A549 (cell line): ENCODE measurements around the gene CCDC102B. TPM values are rescaled to one million over a fixed set of nuclear protein-coding genes. Genes with fewer than 3 reads are reported as not detected.
"Not testable (repeated sequence)": the region's sequence is repeated elsewhere in the genome, so short reads cannot be mapped to it uniquely, and the experiment has no call there.

ENCODE experiments used
- ATAC-seq, 2 experiments: fragments of 200-7000 bp in 1 of 2; fragments of >200 bp in 1 of 2; cut with Nextera tagmentation in 1 of 2; cut with Tn5 transposase in 1 of 2; 3 replicates each; pipeline versions ENCODE4 v1.8.0 to v1.9.1; 2018 to 2020; ENCODE audit warnings: mild to moderate bottlenecking in 1 of 2, moderate library complexity in 1 of 2
- CTCF ChIA-PET: fragments of 300-600 bp; sonication (Branson Sonifier 250); formaldehyde crosslinking; extraction: SDS; loops from one replicate; lab custom pipeline; 2021; ENCODE audit warnings: antibody characterized with exemption, inconsistent platforms; lab: Yijun Ruan, JAX
- POLR2A ChIA-PET: fragments of 350-600 bp; formaldehyde crosslinking; extraction: SDS; loops from one replicate; lab custom pipeline; 2021; ENCODE audit warnings: antibody characterized with exemption, inconsistent platforms; lab: Yijun Ruan, JAX
- DNase-seq, 2 experiments: peaks; one replicate each; pipeline versions ENCODE4 v3.0.0 to v3.0.0-alpha.2; 2011 to 2016; ENCODE audit warnings: low read depth in 1 of 2, low spot score in 1 of 2
- FAIRE-seq: peaks from 2 replicates; lab custom pipeline; 2011; peaks lifted over from hg19 to GRCh38; lab: Jason Lieb, UNC
- H3K27ac ChIP-seq, 2 experiments: fragments of >200 bp; sonication (Bioruptor Twin); formaldehyde crosslinking; 3 replicates each; pipeline ENCODE4 v1.5.1; 2016 to 2017
- H3K4me1 ChIP-seq: fragments of >200 bp; sonication (Bioruptor Twin); formaldehyde crosslinking; 3 replicates; pipeline ENCODE4 v1.6.1; 2016
- H3K4me2 ChIP-seq: fragments of >200 bp; sonication (Bioruptor Twin); formaldehyde crosslinking; 3 replicates; pipeline ENCODE4 v1.6.1; 2016
- H3K4me3 ChIP-seq: fragments of >200 bp; sonication (Bioruptor Twin); formaldehyde crosslinking; 3 replicates; pipeline ENCODE4 v1.5.1; 2016
- H3K9me3 ChIP-seq: fragments of >200 bp; sonication (Bioruptor Twin); formaldehyde crosslinking; 3 replicates; pipeline ENCODE4 v1.6.1; 2016
- BHLHE40 ChIP-seq: IDR thresholded peaks from 2 replicates; pipeline ENCODE4 v1.6.1; 2012; ENCODE audit warnings: low read depth, low read length, inconsistent platforms
- CBX2 ChIP-seq: fragments of 200-600 bp; sonication (generic); IDR thresholded peaks from 2 replicates; pipeline ENCODE4 v1.6.1; 2016; ENCODE audit warnings: low read depth, mild to moderate bottlenecking, borderline replicate concordance
- CBX8 ChIP-seq: fragments of 200-600 bp; sonication (generic); IDR thresholded peaks from 2 replicates; pipeline ENCODE4 v1.6.1; 2016
- CHD2 ChIP-seq: fragments of 150-350 bp; IDR thresholded peaks from 2 replicates; pipeline ENCODE4 v1.6.1; 2014; ENCODE audit warnings: low read length; ENCODE audit not compliant: partially characterized antibody
- CHD4 ChIP-seq: fragments of 200-600 bp; sonication (generic); IDR thresholded peaks from 2 replicates; pipeline ENCODE4 v1.6.1; 2016; ENCODE audit warnings: antibody characterized with exemption, mild to moderate bottlenecking, borderline replicate concordance
- ESRRA ChIP-seq: fragments of 150-350 bp; IDR thresholded peaks from 2 replicates; pipeline ENCODE4 v1.6.1; 2014; ENCODE audit warnings: mild to moderate bottlenecking, low read length, borderline replicate concordance
- FOSL2 ChIP-seq, 2 experiments: fragments of 450-650 bp in 1 of 2; fragments of >200 bp in 1 of 2; sonication (Bioruptor Twin) in 1 of 2; formaldehyde crosslinking; IDR thresholded peaks; 2 replicates each; pipeline versions ENCODE4 v1.5.0 to v1.6.1; 2016 to 2020; ENCODE audit warnings: mild to moderate bottlenecking in 1 of 2, moderate library complexity in 1 of 2
- HEYL ChIP-seq: fragments of 250-450 bp; sonication (Bioruptor Pico); IDR thresholded peaks from 2 replicates; pipeline ENCODE4 v1.8.0; 2021; ENCODE audit warnings: mild to moderate bottlenecking, moderate library complexity
- HOXB5 ChIP-seq: fragments of 250-450 bp; sonication (Bioruptor Pico); IDR thresholded peaks from 2 replicates; pipeline ENCODE4 v1.5.0; 2020; ENCODE audit warnings: mild to moderate bottlenecking, moderate library complexity
- JUNB ChIP-seq: fragments of >200 bp; sonication (Bioruptor Twin); formaldehyde crosslinking; IDR thresholded peaks from 2 replicates; pipeline ENCODE4 v1.6.1; 2016
- KDM1A ChIP-seq: fragments of 200-600 bp; sonication (generic); IDR thresholded peaks from 2 replicates; pipeline ENCODE4 v1.6.1; 2016; ENCODE audit warnings: low read depth, mild to moderate bottlenecking
- MAFK ChIP-seq: fragments of 450-650 bp; IDR thresholded peaks from 2 replicates; pipeline ENCODE4 v1.6.1; 2014; ENCODE audit not compliant: partially characterized antibody
- MAZ ChIP-seq: fragments of 150-350 bp; IDR thresholded peaks from 2 replicates; pipeline ENCODE4 v1.6.1; 2014; ENCODE audit warnings: antibody characterized with exemption, low read depth, low read length, borderline replicate concordance
- MYC ChIP-seq: IDR thresholded peaks from 2 replicates; pipeline ENCODE4 v1.6.1; 2012; ENCODE audit warnings: mild to moderate bottlenecking, inconsistent platforms, low read length, improper control_type of control experiment, borderline replicate concordance
- NFE2L2 ChIP-seq: fragments of 150-350 bp; conservative IDR thresholded peaks from 2 replicates; pipeline ENCODE4 v1.6.1; 2014; ENCODE audit warnings: low read length
- NR3C1 ChIP-seq: fragments of >200 bp; sonication (Bioruptor Twin); formaldehyde crosslinking; IDR thresholded peaks from 3 replicates; pipeline ENCODE4 v1.6.1; 2017
- POLR2AphosphoS2 ChIP-seq: conservative IDR thresholded peaks from 2 replicates; pipeline ENCODE4 v1.6.1; 2012; ENCODE audit warnings: low read length, improper control_type of control experiment, inconsistent platforms
- RCOR1 ChIP-seq: fragments of 150-350 bp; IDR thresholded peaks from 2 replicates; pipeline ENCODE4 v1.6.1; 2014; ENCODE audit warnings: antibody characterized with exemption, low read length, low read depth
- SMC3 ChIP-seq: fragments of >200 bp; sonication (Bioruptor Twin); formaldehyde crosslinking; IDR thresholded peaks from 3 replicates; pipeline ENCODE4 v1.6.1; 2018; ENCODE audit warnings: inconsistent platforms
- ZFP36 ChIP-seq: fragments of 450-650 bp; IDR thresholded peaks from 2 replicates; pipeline ENCODE4 v1.6.1; 2014; ENCODE audit warnings: borderline replicate concordance; ENCODE audit not compliant: partially characterized antibody
- ZSCAN20 ChIP-seq: fragments of 250-450 bp; sonication (Bioruptor Pico); IDR thresholded peaks from 2 replicates; pipeline ENCODE4 v1.8.0; 2022; ENCODE audit warnings: mild to moderate bottlenecking, moderate library complexity
- WGBS: methylation state at CpG from one replicate; pipeline ENCODE4 v1.1.6; 2017; ENCODE audit errors: missing lambda C conversion rate; 5-methylcytosine and 5-hydroxymethylcytosine counted together
- polyA plus RNA-seq, 4 experiments: library from polyadenylated mRNA; depleted of rRNA in 3 of 4; stranded (reverse); fragments of >200 nt; fragmentation: RNase III in 1 of 4; extraction: RNeasy Plus Mini Kit Qiagen cat#74134 plus additional on column Dnase treatment in 1 of 4; gene quantifications; 2 replicates in 3 of 4; 3 replicates in 1 of 4; pipeline ENCODE4 v1.2.3, GENCODE V29; 2011 to 2017
- TF ChIP-seq, protein P1 (sequence below): fragments of >200 bp; sonication (Bioruptor Twin); formaldehyde crosslinking; IDR thresholded peaks from 2 replicates; pipeline ENCODE4 v1.6.1; 2016
- TF ChIP-seq, protein P2 (sequence below): fragments of >200 bp; sonication (Bioruptor Twin); formaldehyde crosslinking; IDR thresholded peaks from 3 replicates; pipeline ENCODE4 v1.5.1; 2016
- TF ChIP-seq, protein P3 (sequence below): fragments of 200-600 bp; sonication (generic); IDR thresholded peaks from 2 replicates; pipeline ENCODE4 v1.6.1; 2016; ENCODE audit warnings: antibody characterized with exemption, mild to moderate bottlenecking, moderate library complexity

The CCDC102B gene
- polyA plus RNA-seq, 2 of the 4 experiments (the other 2 are of a cell fraction): 1.2 to 1.6 TPM

DNA sequence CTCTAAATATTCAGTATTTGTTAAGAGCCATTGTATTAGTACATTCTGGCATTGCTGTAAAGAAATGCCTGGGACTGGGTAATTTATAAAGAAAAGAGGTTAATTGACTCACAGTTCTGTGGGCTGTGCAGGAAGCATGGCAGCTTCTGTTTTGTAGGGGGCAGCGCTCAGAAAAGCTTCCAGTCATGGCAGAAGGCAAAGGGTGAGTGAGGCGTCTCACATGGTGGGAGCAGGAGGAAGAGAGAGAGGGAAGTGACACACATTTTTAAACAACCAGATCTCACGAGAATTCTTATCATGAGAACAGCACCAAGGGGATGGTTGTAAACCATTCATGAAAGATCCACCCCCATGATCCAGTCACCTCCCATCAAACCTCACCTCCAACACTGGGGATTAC is 13.8 kb upstream of the CCDC102B start:
- FAIRE-seq (no peak), ATAC-seq (no peak), DNase-seq (no peak)
- Histone ChIP-seq H3K27ac (no peak overlapping the region), H3K9me3 (no peaks in the 10 kb centered on the region), H3K4me1 (no peaks in the 10 kb centered on the region), H3K4me3 (no peak overlapping the region), H3K4me2 (no peak overlapping the region)
- ChIA-PET CTCF (no interaction called here), POLR2A (no interaction called here)
- 28% methylated on average over 3 of the region's 3 CpGs for WGBS
- TF ChIP-seq MAFK (no peak), RCOR1 (no peak), NR3C1 (no peak), SMC3 (no peak), FOSL2 (IDR thresholded peaks at IDR 0.05) (no peak), FOSL2 (CRISPR knock-in tag; IDR thresholded peaks at IDR 0.05) (no peak), ZFP36 (no peak), CBX8 (no peak), KDM1A (no peak), POLR2AphosphoS2 (no peak), MAZ (no peak)

DNA sequence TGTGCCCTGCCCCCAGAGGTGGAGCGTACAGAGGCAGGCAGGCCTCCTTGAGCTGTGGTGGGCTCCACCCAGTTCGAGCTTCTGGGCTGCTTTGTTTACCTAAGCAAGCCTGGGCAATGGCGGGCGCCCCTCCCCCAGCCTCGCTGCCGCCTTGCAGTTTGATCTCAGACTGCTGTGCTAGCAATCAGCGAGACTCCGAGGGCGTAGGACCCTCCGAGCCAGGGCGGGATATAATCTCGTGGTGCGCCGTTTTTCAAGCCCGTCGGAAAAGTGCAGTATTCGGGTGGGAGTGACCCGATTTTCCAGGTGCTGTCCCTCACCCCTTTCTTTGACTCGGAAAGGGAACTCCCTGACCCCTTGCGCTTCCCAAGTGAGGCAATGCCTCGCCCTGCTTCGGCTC is 7.6 kb upstream of the CCDC102B start:
- ATAC-seq, H3K9me3 ChIP-seq, H3K4me3 ChIP-seq, H3K4me2 ChIP-seq, FAIRE-seq, H3K27ac ChIP-seq, DNase-seq, POLR2A ChIA-PET, H3K4me1 ChIP-seq, CTCF ChIA-PET: not testable (repeated sequence)
- no CpG with 5 or more reads among the region's 22 CpGs for WGBS

DNA sequence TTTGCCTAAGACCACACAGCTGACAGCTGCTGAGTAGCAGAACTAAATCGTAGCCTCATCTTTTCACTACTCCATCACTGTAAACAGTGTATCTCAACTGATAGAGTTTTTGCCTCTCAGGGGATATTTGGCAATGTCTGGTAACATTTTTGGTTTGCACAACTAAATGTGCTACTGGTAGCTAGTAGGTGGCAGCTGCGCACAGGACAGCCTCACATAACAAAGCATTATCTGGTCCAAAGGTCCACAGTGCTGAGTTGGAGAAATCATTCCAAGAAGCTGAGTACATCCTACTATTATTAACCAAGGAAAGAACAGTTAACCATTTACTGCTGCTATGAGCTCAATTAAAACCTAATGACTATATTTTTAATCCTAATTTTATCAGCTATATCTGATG is 6.1 kb upstream of the CCDC102B start:
- no peak for FAIRE-seq
- 21% methylated on average over 2 of the region's 2 CpGs for WGBS
- no peak for ATAC-seq
- H3K4me2 ChIP-seq: no peak overlapping the region
- DNase-seq: peak in 1 of 2 experiments; percentile 3
- H3K4me1 ChIP-seq: no peaks in the 10 kb centered on the region
- no peaks in the 10 kb centered on the region for H3K9me3 ChIP-seq
- H3K27ac ChIP-seq: no peak overlapping the region
- TF ChIP-seq JUNB: no peak
- no peak for TF ChIP-seq NFE2L2
- no peak for TF ChIP-seq BHLHE40
- TF ChIP-seq HEYL (CRISPR knock-in tag): no peak
- TF ChIP-seq ESRRA: no peak
- TF ChIP-seq CBX2: no peak
- no peak for TF ChIP-seq CHD2
- TF ChIP-seq FOSL2 (IDR thresholded peaks at IDR 0.05): no peak
- TF ChIP-seq FOSL2 (CRISPR knock-in tag; IDR thresholded peaks at IDR 0.05): no peak
- TF ChIP-seq CHD4: no peak
- no peak for TF ChIP-seq ZSCAN20 (CRISPR knock-in tag)
- no peak for TF ChIP-seq MYC
- TF ChIP-seq SMC3: no peak
- TF ChIP-seq, protein P1, sequence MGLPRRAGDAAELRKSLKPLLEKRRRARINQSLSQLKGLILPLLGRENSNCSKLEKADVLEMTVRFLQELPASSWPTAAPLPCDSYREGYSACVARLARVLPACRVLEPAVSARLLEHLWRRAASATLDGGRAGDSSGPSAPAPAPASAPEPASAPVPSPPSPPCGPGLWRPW: no peak
- TF ChIP-seq, protein P2, sequence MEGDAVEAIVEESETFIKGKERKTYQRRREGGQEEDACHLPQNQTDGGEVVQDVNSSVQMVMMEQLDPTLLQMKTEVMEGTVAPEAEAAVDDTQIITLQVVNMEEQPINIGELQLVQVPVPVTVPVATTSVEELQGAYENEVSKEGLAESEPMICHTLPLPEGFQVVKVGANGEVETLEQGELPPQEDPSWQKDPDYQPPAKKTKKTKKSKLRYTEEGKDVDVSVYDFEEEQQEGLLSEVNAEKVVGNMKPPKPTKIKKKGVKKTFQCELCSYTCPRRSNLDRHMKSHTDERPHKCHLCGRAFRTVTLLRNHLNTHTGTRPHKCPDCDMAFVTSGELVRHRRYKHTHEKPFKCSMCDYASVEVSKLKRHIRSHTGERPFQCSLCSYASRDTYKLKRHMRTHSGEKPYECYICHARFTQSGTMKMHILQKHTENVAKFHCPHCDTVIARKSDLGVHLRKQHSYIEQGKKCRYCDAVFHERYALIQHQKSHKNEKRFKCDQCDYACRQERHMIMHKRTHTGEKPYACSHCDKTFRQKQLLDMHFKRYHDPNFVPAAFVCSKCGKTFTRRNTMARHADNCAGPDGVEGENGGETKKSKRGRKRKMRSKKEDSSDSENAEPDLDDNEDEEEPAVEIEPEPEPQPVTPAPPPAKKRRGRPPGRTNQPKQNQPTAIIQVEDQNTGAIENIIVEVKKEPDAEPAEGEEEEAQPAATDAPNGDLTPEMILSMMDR: no peak
- TF ChIP-seq HOXB5 (CRISPR knock-in tag): no peak
- TF ChIP-seq, protein P3, sequence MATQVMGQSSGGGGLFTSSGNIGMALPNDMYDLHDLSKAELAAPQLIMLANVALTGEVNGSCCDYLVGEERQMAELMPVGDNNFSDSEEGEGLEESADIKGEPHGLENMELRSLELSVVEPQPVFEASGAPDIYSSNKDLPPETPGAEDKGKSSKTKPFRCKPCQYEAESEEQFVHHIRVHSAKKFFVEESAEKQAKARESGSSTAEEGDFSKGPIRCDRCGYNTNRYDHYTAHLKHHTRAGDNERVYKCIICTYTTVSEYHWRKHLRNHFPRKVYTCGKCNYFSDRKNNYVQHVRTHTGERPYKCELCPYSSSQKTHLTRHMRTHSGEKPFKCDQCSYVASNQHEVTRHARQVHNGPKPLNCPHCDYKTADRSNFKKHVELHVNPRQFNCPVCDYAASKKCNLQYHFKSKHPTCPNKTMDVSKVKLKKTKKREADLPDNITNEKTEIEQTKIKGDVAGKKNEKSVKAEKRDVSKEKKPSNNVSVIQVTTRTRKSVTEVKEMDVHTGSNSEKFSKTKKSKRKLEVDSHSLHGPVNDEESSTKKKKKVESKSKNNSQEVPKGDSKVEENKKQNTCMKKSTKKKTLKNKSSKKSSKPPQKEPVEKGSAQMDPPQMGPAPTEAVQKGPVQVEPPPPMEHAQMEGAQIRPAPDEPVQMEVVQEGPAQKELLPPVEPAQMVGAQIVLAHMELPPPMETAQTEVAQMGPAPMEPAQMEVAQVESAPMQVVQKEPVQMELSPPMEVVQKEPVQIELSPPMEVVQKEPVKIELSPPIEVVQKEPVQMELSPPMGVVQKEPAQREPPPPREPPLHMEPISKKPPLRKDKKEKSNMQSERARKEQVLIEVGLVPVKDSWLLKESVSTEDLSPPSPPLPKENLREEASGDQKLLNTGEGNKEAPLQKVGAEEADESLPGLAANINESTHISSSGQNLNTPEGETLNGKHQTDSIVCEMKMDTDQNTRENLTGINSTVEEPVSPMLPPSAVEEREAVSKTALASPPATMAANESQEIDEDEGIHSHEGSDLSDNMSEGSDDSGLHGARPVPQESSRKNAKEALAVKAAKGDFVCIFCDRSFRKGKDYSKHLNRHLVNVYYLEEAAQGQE: no peak
- H3K4me3 ChIP-seq: no peak overlapping the region
- ChIA-PET POLR2A (no interaction called here), CTCF (interaction anchor here (1.0 kb wide), 1 partner anchor 10 kb away, joined by 3 read pairs; no protein-coding TSS in a partner anchor)
